HFF-Myc (cell line): ENCODE measurements around the gene C19orf67.

Source experiments
- DNase-seq: peaks from one replicate; pipeline ENCODE4 v3.0.0-alpha.2; 2011; ENCODE audit warnings: low read depth; ENCODE audit errors: extremely low read depth
- H3K4me3 ChIP-seq: replicated peaks from 2 replicates; pipeline ENCODE4 v1.5.1; 2011; ENCODE audit warnings: low read depth, mild to moderate bottlenecking, control low read depth, low read length
- CTCF ChIP-seq: IDR thresholded peaks from 2 replicates; pipeline ENCODE4 v1.5.1; 2012; ENCODE audit warnings: mild to moderate bottlenecking, low read depth, low read length, control low read depth; ENCODE audit errors: missing control alignments

The C19orf67 gene

GRCh38 chr19:14119644-14120496 lies 34.3 kb upstream of the C19orf67 start:
- H3K4me3 ChIP-seq = no peak overlapping the region
- TF ChIP-seq CTCF = no peak
- no peak for DNase-seq

GRCh38 chr19:14119146-14119545 lies 33.6 kb upstream of the C19orf67 start:
- no peak overlapping the region for H3K4me3 ChIP-seq

GRCh38 chr19:14118165-14119051 lies 32.8 kb upstream of the C19orf67 start:
- no peak for DNase-seq
- no peak for TF ChIP-seq CTCF
- H3K4me3 ChIP-seq = peak overlapping the region; percentile 38

More at GRCh38 chr19:14119146-14119545, 33.6 kb upstream of the C19orf67 start:
- TF ChIP-seq CTCF = no peak
- no peak for DNase-seq

- TF ChIP-seq CTCF = no peak
- DNase-seq = peak; percentile 90
- H3K4me3 ChIP-seq = peak within 1 kb of the TSS; percentile 62
Observed at GRCh38 chr19:14117668-14118164, 32.1 kb upstream of the C19orf67 start, which contains the start of gene PRKACA. TSS of gene PRKACA (minus strand) at chr19:14117762. CDS start at chr19:14117547, 215 bp downstream.

GRCh38 chr19:14116918-14117578 lies 31.5 kb upstream of the C19orf67 start:
- no peak for TF ChIP-seq CTCF
- peak overlapping the region; percentile 62 for H3K4me3 ChIP-seq
- DNase-seq = no peak

GRCh38 chr19:14116525-14116917 lies 30.9 kb upstream of the C19orf67 start:
- H3K4me3 ChIP-seq = peak overlapping the region; percentile 62
- DNase-seq = no peak
- TF ChIP-seq CTCF = no peak
